Endodermal cell (in vitro differentiated cells): ENCODE measurements around the gene DLG2. TPM values are rescaled to one million over a fixed set of nuclear protein-coding genes. Genes with fewer than 3 reads are reported as not detected.
A peak's percentile ranks its signal among the peaks of the same experiment; 100 is the strongest.

Source experiments
- DNase-seq: peaks from one replicate; pipeline ENCODE4 v3.0.0-alpha.2; 2017
- H3K27ac ChIP-seq: 2 replicates; pipeline ENCODE4 v1.5.1; 2013; ENCODE audit warnings: mild to moderate bottlenecking, low read depth, low read length, moderate library complexity
- H3K27me3 ChIP-seq: 2 replicates; pipeline ENCODE4 v1.6.1; 2013; ENCODE audit warnings: mild to moderate bottlenecking, low read length, moderate library complexity; ENCODE audit not compliant: insufficient read depth, control insufficient read depth, poor library complexity, severe bottlenecking
- H3K36me3 ChIP-seq: 2 replicates; pipeline ENCODE4 v1.7.0; 2013; ENCODE audit warnings: mild to moderate bottlenecking, low read length, moderate library complexity; ENCODE audit not compliant: control insufficient read depth, insufficient read depth
- H3K4me1 ChIP-seq: one replicate; pipeline ENCODE4 v1.7.0; 2013; ENCODE audit warnings: low read length; ENCODE audit not compliant: control insufficient read depth, insufficient read depth
- H3K4me3 ChIP-seq: 2 replicates; pipeline ENCODE4 v1.5.1; 2013; ENCODE audit warnings: mild to moderate bottlenecking, low read length, moderate library complexity
- H3K9ac ChIP-seq: 2 replicates; pipeline ENCODE4 v1.6.1; 2013; ENCODE audit warnings: mild to moderate bottlenecking, low read length, moderate library complexity; ENCODE audit not compliant: poor library complexity, severe bottlenecking; ENCODE audit errors: extremely low read depth
- H3K9me3 ChIP-seq: 2 replicates; pipeline ENCODE4 v1.6.1; 2013; ENCODE audit warnings: mild to moderate bottlenecking, low read length, moderate library complexity; ENCODE audit not compliant: control insufficient read depth
- H3K27ac Mint-ChIP-seq: 2 replicates; pipeline ENCODE4 v1.8.0; 2020; ENCODE audit warnings: mixed read lengths
- H3K27me3 Mint-ChIP-seq: 2 replicates; pipeline ENCODE4 v1.8.0; 2021; ENCODE audit warnings: mild to moderate bottlenecking, mixed read lengths; ENCODE audit not compliant: insufficient read depth
- H3K36me3 Mint-ChIP-seq: 2 replicates; pipeline ENCODE4 v1.8.0; 2020; ENCODE audit warnings: low read depth, mixed read lengths
- H3K4me1 Mint-ChIP-seq: 2 replicates; pipeline ENCODE4 v1.8.0; 2020; ENCODE audit warnings: mixed read lengths
- H3K4me3 Mint-ChIP-seq: 2 replicates; pipeline ENCODE4 v1.8.0; 2020; ENCODE audit warnings: mild to moderate bottlenecking, moderate library complexity, mixed read lengths
- H3K9me3 Mint-ChIP-seq: 2 replicates; pipeline ENCODE4 v1.8.0; 2020; ENCODE audit warnings: mild to moderate bottlenecking, mixed read lengths
- CTCF ChIP-seq: fragments of 200-600 bp; sonication (generic); conservative IDR thresholded peaks from 2 replicates; pipeline ENCODE4 v1.5.0; 2021; ENCODE audit warnings: antibody characterized with exemption, mild to moderate bottlenecking
- WGBS, 2 experiments: methylation state at CpG; one replicate each; pipeline versions ENCODE4 v1.1.5 to v1.1.7; 2013; ENCODE audit warnings: missing lambda C conversion rate in 2 of 2, mixed read lengths in 1 of 2; ENCODE audit not compliant: insufficient coverage in 1 of 2, insufficient read length in 1 of 2; 5-methylcytosine and 5-hydroxymethylcytosine counted together
- total RNA-seq, 2 donors: library from RNA; stranded (reverse); fragmentation: NEBNext Ultra II Directional in 1 of 2; extraction: Animal tissue kit (Norgen Biotek cat#: 25700) in 1 of 2; gene quantifications; 2 replicates in 1 of 2; 3 replicates in 1 of 2; pipeline ENCODE4 v1.2.1, GENCODE V29; 2021

The DLG2 gene
- total RNA-seq, 2 donors from 2014 or later: 9.6 to 10.6 TPM

- H3K36me3 ChIP-seq: no peaks in the 10 kb centered on the region
- Mint-ChIP-seq H3K36me3 (no peaks in the 10 kb centered on the region), H3K4me3 (no peak overlapping the region), H3K27me3 (no peaks in the 10 kb centered on the region), H3K4me1 (peaks cover 16% of the 10 kb centered on the region), H3K27ac (no peak overlapping the region), H3K9me3 (no peaks in the 10 kb centered on the region)
- H3K9ac ChIP-seq: no peak overlapping the region
- H3K27ac ChIP-seq: no peak overlapping the region
- H3K9me3 ChIP-seq: no peaks in the 10 kb centered on the region
- peak; percentile 73 for DNase-seq
- no peak for TF ChIP-seq CTCF
- H3K27me3 ChIP-seq: no peaks in the 10 kb centered on the region
- H3K4me3 ChIP-seq: no peak overlapping the region
- peaks cover 6% of the 10 kb centered on the region for H3K4me1 ChIP-seq
- WGBS, 2 experiments: 90% methylated on average over 2 to 5 of the region's 5 CpGs
Measured at GRCh38 chr11:83540112-83540675, 2086.9 kb downstream of the DLG2 start.

DNA sequence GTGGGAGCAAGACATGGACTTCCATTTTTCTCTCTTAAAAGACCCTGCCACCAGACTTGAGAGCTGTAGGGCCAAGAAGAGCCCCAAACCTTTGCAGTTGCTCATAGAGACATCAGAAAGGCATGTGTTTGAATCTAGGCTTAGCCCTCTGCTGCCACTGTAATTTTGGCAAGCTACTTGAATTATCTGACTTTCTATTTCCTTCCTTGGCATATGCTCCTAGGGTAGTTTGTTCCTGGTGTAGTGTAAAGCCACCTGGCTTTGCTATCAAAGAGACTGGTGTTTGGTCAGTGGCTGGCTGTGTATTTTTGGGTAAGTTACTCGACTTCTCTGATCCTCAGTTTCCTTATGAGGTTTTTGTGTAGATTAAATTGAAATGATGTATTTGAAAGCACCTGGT is 2088.9 kb downstream of the DLG2 start:
- H3K27me3 ChIP-seq: no peaks in the 10 kb centered on the region
- no peak for TF ChIP-seq CTCF
- no peaks in the 10 kb centered on the region for H3K36me3 ChIP-seq
- Mint-ChIP-seq H3K4me3 (no peak overlapping the region), H3K9me3 (no peaks in the 10 kb centered on the region), H3K27ac (peak overlapping the region; percentile 22), H3K27me3 (no peaks in the 10 kb centered on the region), H3K36me3 (no peaks in the 10 kb centered on the region), H3K4me1 (peaks cover 18% of the 10 kb centered on the region)
- 83% methylated on average over 1 of the region's 1 CpG; no CpG with 5 or more reads in 1 of the 2 experiments for WGBS, 2 experiments
- no peak overlapping the region for H3K9ac ChIP-seq
- H3K4me1 ChIP-seq: peaks cover 10% of the 10 kb centered on the region
- no peaks in the 10 kb centered on the region for H3K9me3 ChIP-seq
- no peak for DNase-seq
- H3K4me3 ChIP-seq: no peak overlapping the region
- no peak overlapping the region for H3K27ac ChIP-seq

DNA sequence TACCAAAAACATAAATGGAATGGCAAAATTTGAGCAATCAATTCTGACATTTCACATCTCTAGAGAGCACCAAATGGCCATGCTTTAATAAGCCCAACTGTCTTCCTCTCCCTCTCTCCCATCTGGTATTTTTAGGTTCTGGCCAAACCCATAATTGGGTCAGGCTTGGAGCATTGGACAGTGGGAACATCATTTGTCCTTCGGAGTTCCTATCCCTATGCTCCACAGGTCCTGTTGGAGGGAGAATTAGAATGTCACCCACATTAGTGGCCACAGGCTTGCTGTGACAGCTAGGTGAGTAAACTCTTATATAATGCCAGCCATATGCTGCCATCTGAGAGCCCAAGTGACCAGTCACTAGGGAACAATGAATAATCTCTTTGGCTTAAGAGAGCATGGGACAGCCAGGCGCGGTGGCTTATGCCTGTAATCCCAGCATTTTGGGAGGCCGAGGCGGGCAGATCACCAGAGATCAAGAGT is 2090.0 kb downstream of the DLG2 start:
- no peak for TF ChIP-seq CTCF
- no peak for DNase-seq
- Mint-ChIP-seq H3K9me3 (no peaks in the 10 kb centered on the region), H3K4me1 (peaks cover 21% of the 10 kb centered on the region), H3K4me3 (no peak overlapping the region), H3K36me3 (no peaks in the 10 kb centered on the region), H3K27me3 (no peaks in the 10 kb centered on the region), H3K27ac (no peak overlapping the region)
- Histone ChIP-seq H3K27me3 (no peaks in the 10 kb centered on the region), H3K36me3 (no peaks in the 10 kb centered on the region), H3K4me1 (peaks cover 10% of the 10 kb centered on the region), H3K27ac (no peak overlapping the region), H3K9ac (no peak overlapping the region), H3K4me3 (no peak overlapping the region), H3K9me3 (no peaks in the 10 kb centered on the region)
- WGBS, 2 experiments: 96 to 97% methylated on average over 5 of the region's 5 CpGs
